ENCODE measurements around the gene SVIL. TPM values are rescaled to one million over a fixed set of nuclear protein-coding genes. Genes with fewer than 3 reads are reported as not detected.
"Not testable (repeated sequence)": the region's sequence is repeated elsewhere in the genome, so short reads cannot be mapped to it uniquely, and the experiment has no call there.

SVIL gene
- total RNA-seq, 3 donors from 2014 or later: 67.6 to 1,278 (median 86.0) TPM

DNA sequence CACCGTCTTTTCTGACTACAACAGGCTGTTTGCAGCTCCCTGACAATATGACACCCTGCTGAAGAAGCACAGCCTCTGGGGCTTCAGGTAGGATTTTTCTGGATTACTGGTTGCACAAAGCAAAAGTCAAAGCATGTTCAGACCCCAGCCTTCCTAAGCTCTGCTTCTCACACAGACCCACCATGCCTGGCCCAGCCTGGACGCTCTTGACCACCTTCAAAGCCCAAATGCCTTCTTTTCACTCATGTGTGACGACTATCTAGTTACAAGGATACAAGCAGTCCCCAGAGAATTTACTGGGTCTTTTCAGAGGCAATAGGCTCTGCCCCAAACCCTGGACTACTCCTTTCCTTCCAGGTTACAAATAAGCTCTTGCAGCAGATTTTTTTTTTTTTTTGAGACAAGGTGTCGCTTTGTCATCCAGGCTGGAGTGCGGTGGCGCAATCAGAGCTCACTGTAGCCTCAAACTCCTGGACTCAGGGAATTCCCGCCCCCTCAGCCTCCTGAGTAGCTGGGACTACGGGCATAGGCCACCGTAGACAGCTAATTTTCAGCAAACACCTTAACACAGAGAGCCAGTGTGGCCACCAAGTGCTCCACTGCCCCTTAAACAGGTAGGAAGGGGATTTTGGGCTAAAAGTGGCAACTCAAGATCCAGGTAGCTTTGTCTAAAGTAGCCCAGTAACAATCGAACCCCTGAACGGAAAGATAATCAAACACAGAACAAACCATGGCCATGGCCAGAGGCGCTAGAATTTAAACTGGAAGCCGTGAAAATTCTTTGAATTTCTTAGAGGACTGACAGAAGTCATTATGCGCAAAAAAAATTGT, 16.2 kb downstream of the SVIL start:
- H3K9me3 ChIP-seq: no peaks in the 10 kb centered on the region
- DNase-seq (peak; percentile 59 to 75 (median 71)), ATAC-seq (peak; percentile 83)
- H3K4me3 ChIP-seq: no peak overlapping the region
- peaks cover 32% of the 10 kb centered on the region for H3K4me1 ChIP-seq (ENCODE audit: low read depth)
- H3K36me3 ChIP-seq (ENCODE audit: low read depth): no peaks in the 10 kb centered on the region
- intact Hi-C loops (cut with DNase I, micrococcal nuclease): no loop called here
- TF ChIP-seq, protein P1, sequence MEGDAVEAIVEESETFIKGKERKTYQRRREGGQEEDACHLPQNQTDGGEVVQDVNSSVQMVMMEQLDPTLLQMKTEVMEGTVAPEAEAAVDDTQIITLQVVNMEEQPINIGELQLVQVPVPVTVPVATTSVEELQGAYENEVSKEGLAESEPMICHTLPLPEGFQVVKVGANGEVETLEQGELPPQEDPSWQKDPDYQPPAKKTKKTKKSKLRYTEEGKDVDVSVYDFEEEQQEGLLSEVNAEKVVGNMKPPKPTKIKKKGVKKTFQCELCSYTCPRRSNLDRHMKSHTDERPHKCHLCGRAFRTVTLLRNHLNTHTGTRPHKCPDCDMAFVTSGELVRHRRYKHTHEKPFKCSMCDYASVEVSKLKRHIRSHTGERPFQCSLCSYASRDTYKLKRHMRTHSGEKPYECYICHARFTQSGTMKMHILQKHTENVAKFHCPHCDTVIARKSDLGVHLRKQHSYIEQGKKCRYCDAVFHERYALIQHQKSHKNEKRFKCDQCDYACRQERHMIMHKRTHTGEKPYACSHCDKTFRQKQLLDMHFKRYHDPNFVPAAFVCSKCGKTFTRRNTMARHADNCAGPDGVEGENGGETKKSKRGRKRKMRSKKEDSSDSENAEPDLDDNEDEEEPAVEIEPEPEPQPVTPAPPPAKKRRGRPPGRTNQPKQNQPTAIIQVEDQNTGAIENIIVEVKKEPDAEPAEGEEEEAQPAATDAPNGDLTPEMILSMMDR (IDR thresholded peaks at IDR 0.05): no peak

DNA sequence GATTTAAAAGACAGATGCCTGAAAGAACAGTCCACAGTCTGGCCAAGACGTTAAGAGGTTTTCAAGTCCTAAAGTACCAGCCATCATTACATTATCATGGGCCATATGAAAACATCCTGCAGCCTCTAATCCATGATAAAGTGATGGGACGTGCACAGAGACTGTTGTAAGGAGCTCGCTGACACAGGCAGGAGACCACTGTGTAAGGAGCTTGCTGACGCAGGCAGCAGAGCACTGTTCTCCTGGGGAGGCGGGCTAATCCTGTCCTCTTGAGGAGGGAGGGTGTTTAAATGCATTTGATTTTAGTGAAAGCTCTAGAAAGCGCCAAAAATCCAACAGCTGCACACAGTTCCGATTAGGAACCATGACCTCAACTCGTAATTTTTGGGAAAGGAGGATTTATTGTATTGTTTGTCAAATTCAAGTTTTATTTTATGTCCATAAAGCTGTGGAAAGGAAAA, 16.9 kb downstream of the SVIL start:
- Histone ChIP-seq H3K4me1 (ENCODE audit: low read depth) (peaks cover 32% of the 10 kb centered on the region), H3K9me3 (no peaks in the 10 kb centered on the region), H3K4me3 (no peak overlapping the region), H3K36me3 (ENCODE audit: low read depth) (no peaks in the 10 kb centered on the region)
- DNase-seq (peak in 1 of 3 donors; percentile 42), ATAC-seq (peak; percentile 43)
- intact Hi-C loops (cut with DNase I, micrococcal nuclease): no loop called here
- TF ChIP-seq, protein P1 (IDR thresholded peaks at IDR 0.05): no peak

DNA sequence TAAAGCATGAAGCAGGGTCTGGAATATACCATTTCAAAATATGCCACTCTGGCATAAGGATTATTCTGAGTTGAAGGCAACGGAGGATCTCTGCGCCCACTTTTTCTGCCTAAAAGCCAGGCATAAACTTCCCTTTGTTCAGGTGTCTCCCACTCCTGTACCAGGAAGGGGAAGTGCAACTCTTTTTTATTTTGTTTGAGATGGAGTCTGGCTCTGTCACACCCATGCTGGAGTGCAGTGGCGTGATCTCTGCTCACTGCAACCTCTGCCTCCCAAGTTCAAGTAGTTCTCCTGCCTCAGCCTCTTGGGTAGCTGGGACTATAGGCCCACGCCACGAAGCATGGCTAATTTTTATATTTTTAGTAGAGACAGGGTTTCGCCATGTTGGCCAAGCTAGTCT, 18.2 kb downstream of the SVIL start:
- TF ChIP-seq, protein P1 (IDR thresholded peaks at IDR 0.05): no peak
- ATAC-seq (peak; percentile 81), DNase-seq (peak in 2 of 3 donors; percentile 61 to 65)
- Histone ChIP-seq H3K4me3 (no peak overlapping the region), H3K4me1 (ENCODE audit: low read depth) (peaks cover 32% of the 10 kb centered on the region), H3K36me3 (ENCODE audit: low read depth) (no peaks in the 10 kb centered on the region), H3K9me3 (no peaks in the 10 kb centered on the region)
- intact Hi-C loops (cut with DNase I, micrococcal nuclease): no loop called here

DNA sequence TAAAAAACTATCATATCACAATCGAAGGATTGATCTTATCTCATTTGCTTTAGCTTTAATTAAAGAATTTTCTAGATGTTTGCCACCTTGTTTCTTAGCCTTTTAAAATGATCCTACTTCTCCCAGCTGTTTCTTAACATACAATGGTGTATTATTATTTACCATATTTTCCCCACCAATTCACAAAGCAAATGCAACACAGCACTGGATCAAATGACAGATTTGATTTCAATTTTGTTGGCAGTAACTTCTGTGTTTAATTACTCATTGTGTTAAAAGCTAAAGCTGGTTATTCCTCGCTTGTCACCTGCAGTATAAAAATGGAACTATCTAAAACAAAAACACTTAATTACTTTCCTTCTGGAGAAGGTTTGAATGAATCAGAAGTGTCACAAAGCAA, 19.6 kb downstream of the SVIL start:
- Histone ChIP-seq H3K36me3 (ENCODE audit: low read depth) (no peaks in the 10 kb centered on the region), H3K9me3 (no peaks in the 10 kb centered on the region), H3K4me1 (ENCODE audit: low read depth) (peaks cover 32% of the 10 kb centered on the region), H3K4me3 (no peak overlapping the region)
- ATAC-seq (no peak), DNase-seq (no peak)
- TF ChIP-seq, protein P1 (IDR thresholded peaks at IDR 0.05): no peak
- intact Hi-C loops (cut with DNase I, micrococcal nuclease): no loop called here

DNA sequence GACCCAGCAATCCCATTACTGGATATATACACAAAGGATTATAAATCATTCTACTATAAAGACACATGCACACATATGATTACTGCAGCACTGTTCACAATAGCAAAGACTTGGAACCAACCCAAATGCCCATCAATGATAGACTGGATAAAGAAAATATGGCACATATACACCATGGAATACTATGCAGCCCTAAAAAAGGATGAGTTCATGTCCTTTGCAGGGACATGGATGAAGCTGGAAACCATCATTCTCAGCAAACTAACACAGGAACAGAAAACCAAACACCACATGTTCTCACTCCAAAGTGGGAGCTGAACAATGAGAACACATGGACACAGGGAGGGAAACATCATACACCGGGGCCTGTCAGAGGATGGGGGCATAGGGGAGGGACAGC, 20.5 kb downstream of the SVIL start:
- H3K4me3 ChIP-seq: not testable (repeated sequence)

DNA sequence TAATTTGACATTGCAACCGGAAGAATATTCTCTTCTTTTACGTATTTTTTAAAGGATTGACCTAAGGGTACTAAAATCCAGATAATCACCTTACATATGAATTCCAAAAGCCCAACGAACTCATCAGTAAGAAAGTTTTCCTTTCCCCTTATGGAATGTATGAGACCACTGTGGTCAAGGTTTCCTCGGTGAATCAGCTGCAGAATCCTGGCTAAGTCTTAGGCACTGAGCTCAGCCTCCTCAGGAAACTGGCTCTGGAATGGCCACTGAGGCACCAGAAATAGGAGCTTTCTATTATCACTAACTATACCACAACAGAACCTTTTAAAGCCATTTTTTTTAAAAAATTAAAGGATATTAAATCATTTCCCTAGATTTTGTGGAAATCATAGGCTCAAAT, 21.0 kb downstream of the SVIL start:
- H3K4me1 ChIP-seq (ENCODE audit: low read depth): peaks cover 26% of the 10 kb centered on the region
- TF ChIP-seq, protein P1 (IDR thresholded peaks at IDR 0.05): no peak
- no peaks in the 10 kb centered on the region for H3K9me3 ChIP-seq
- H3K4me3 ChIP-seq: no peak overlapping the region
- no peak for ATAC-seq
- intact Hi-C loops (cut with DNase I, micrococcal nuclease): no loop called here
- no peaks in the 10 kb centered on the region for H3K36me3 ChIP-seq (ENCODE audit: low read depth)
- no peak for DNase-seq

More for the DNA sequence above, 20.5 kb downstream of the SVIL start:
- H3K4me1 ChIP-seq (ENCODE audit: low read depth): peaks cover 28% of the 10 kb centered on the region
- ATAC-seq; H3K36me3 ChIP-seq (ENCODE audit: low read depth); DNase-seq; intact Hi-C loops (cut with DNase I, micrococcal nuclease); H3K9me3 ChIP-seq: not testable (repeated sequence)
